ENCODE data around the gene RTN4. TPM values are rescaled to one million over a fixed set of nuclear protein-coding genes. Genes with fewer than 3 reads are reported as not detected.

The RTN4 gene
- total RNA-seq, 1 experiment from 2014 or later = 236 TPM

GRCh38 chr2:54977149-54977548 lies 73.1 kb downstream of the RTN4 start:
- ChIA-PET POLR2A (no interaction called here), CTCF (interaction anchor here (0.7 kb wide), 1 partner anchor 544 kb away, joined by 3 read pairs; no protein-coding TSS in a partner anchor)
- no peak overlapping the region for H3K4me3 ChIP-seq (ENCODE audit: low read depth, low read length)
- H3K4me1 ChIP-seq = no peaks in the 10 kb centered on the region
- no peaks in the 10 kb centered on the region for H3K36me3 ChIP-seq (ENCODE audit: control insufficient read depth, insufficient read depth, low read length)
- Mint-ChIP-seq H3K27ac (ENCODE audit: unreplicated experiment) (no peak overlapping the region), H3K4me1 (ENCODE audit: low read depth, unreplicated experiment) (no peaks in the 10 kb centered on the region), H3K9me3 (ENCODE audit: unreplicated experiment) (no peaks in the 10 kb centered on the region), H3K36me3 (ENCODE audit: insufficient read depth, unreplicated experiment) (peaks cover 64% of the 10 kb centered on the region), H3K27me3 (ENCODE audit: insufficient read depth, unreplicated experiment) (no peaks in the 10 kb centered on the region), H3K4me3 (ENCODE audit: unreplicated experiment) (no peak overlapping the region)
- no peaks in the 10 kb centered on the region for H3K27me3 ChIP-seq (replicated peaks; ENCODE audit: control insufficient read depth, insufficient read depth, low read length)
- TF ChIP-seq CTCF (IDR thresholded peaks at IDR 0.05; ENCODE audit: insufficient read depth in 1 of 2, low read depth in 1 of 2, low read length in 1 of 2, severe bottlenecking in 1 of 2, unreplicated experiment in 1 of 2) = no peak
- DNase-seq = no peak
- BruUV-seq (replicated peaks) = no TSS peak
- intact Hi-C loops (cut with micrococcal nuclease; ENCODE audit: unreplicated experiment) = no loop called here
- no peaks in the 10 kb centered on the region for H3K9me3 ChIP-seq

GRCh38 chr2:54975598-54976492 lies 74.4 kb downstream of the RTN4 start:
- no peak for TF ChIP-seq CTCF (IDR thresholded peaks at IDR 0.05; ENCODE audit: insufficient read depth in 1 of 2, low read depth in 1 of 2, low read length in 1 of 2, severe bottlenecking in 1 of 2, unreplicated experiment in 1 of 2)
- POLR2A ChIA-PET = no interaction called here
- no peak overlapping the region for H3K4me3 ChIP-seq (ENCODE audit: low read depth, low read length)
- BruUV-seq (replicated peaks) = no TSS peak
- CTCF ChIA-PET = no interaction called here
- intact Hi-C loops (cut with micrococcal nuclease; ENCODE audit: unreplicated experiment) = no loop called here
- H3K27me3 Mint-ChIP-seq (ENCODE audit: insufficient read depth, unreplicated experiment) = no peaks in the 10 kb centered on the region
- DNase-seq = no peak
- no peak overlapping the region for H3K4me3 Mint-ChIP-seq (ENCODE audit: unreplicated experiment)
- no peaks in the 10 kb centered on the region for H3K4me1 ChIP-seq
- H3K27me3 ChIP-seq (replicated peaks; ENCODE audit: control insufficient read depth, insufficient read depth, low read length) = no peaks in the 10 kb centered on the region
- peaks cover 1% of the 10 kb centered on the region; the same call in 1 of the 2 replicates for H3K36me3 ChIP-seq (ENCODE audit: control insufficient read depth, insufficient read depth, low read length)
- no peaks in the 10 kb centered on the region for H3K9me3 Mint-ChIP-seq (ENCODE audit: unreplicated experiment)
- H3K4me1 Mint-ChIP-seq (ENCODE audit: low read depth, unreplicated experiment) = no peaks in the 10 kb centered on the region
- no peak overlapping the region for H3K27ac Mint-ChIP-seq (ENCODE audit: unreplicated experiment)
- H3K9me3 ChIP-seq = no peaks in the 10 kb centered on the region
- H3K36me3 Mint-ChIP-seq (ENCODE audit: insufficient read depth, unreplicated experiment) = peaks cover 77% of the 10 kb centered on the region

- no peak for DNase-seq
These were observed 75.1 kb downstream of the RTN4 start for GRCh38 chr2:54975175-54975574.

More at GRCh38 chr2:54975175-54975574, 75.1 kb downstream of the RTN4 start:
- intact Hi-C loops (cut with micrococcal nuclease; ENCODE audit: unreplicated experiment) = no loop called here
- Histone ChIP-seq H3K27me3 (replicated peaks; ENCODE audit: control insufficient read depth, insufficient read depth, low read length) (no peaks in the 10 kb centered on the region), H3K4me3 (ENCODE audit: low read depth, low read length) (no peak overlapping the region), H3K9me3 (no peaks in the 10 kb centered on the region), H3K4me1 (no peaks in the 10 kb centered on the region), H3K36me3 (ENCODE audit: control insufficient read depth, insufficient read depth, low read length) (peaks cover 1% of the 10 kb centered on the region; the same call in 1 of the 2 replicates)
- no peaks in the 10 kb centered on the region for H3K27me3 Mint-ChIP-seq (ENCODE audit: insufficient read depth, unreplicated experiment)
- H3K4me3 Mint-ChIP-seq (ENCODE audit: unreplicated experiment) = no peak overlapping the region
- POLR2A ChIA-PET = no interaction called here
- no peaks in the 10 kb centered on the region for H3K4me1 Mint-ChIP-seq (ENCODE audit: low read depth, unreplicated experiment)
- H3K27ac Mint-ChIP-seq (ENCODE audit: unreplicated experiment) = no peak overlapping the region
- TF ChIP-seq CTCF (IDR thresholded peaks at IDR 0.05; ENCODE audit: insufficient read depth in 1 of 2, low read depth in 1 of 2, low read length in 1 of 2, severe bottlenecking in 1 of 2, unreplicated experiment in 1 of 2) = no peak
- no peaks in the 10 kb centered on the region for H3K9me3 Mint-ChIP-seq (ENCODE audit: unreplicated experiment)
- BruUV-seq (replicated peaks) = no TSS peak
- CTCF ChIA-PET = no interaction called here
- H3K36me3 Mint-ChIP-seq (ENCODE audit: insufficient read depth, unreplicated experiment) = peaks cover 84% of the 10 kb centered on the region
